Measurements from ENCODE around the gene LRCH1. TPM values are rescaled to one million over a fixed set of nuclear protein-coding genes. Genes with fewer than 3 reads are reported as not detected.

Gene LRCH1
- polyA plus RNA-seq, 1 donor: 20.7 TPM

DNA sequence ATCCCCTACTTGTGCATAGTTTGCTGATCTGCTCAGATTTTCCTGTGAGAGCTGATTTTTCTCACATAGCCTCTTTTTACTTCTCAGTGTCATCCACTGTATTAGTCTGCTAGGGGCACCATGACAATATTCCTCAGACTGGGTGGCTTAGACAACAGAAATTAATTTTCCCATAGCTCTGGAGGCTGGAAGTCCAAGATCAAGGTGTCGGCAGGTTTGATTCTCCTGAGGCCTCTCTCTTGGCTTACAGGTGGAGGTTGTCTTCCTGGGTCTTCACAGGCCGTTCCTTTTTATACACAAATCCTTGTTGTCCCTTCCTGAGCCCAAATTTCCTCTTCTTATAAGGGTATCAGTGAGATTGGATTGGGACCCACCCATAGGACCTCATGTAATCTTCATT lies 9.2 kb downstream of the LRCH1 start:
- DNase-seq: no peak

DNA sequence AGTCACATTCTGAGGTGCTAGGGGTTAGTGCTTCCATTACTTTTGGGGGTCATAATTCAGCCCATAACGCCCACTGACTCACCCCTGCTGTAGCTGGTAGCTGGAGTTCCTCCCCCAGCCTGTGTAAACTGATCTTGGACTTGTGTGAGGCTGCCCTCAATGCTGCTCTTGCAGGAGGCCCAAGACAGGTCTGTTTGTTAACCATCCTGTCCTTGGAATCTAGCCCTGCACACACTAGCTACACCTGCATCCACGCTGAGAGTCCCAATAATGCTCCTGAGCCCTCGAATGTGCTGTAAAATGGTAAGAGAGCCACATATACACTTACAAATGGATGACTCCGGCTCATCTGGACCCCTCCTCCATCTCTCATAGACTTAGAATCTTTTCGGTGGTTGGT lies 9.6 kb downstream of the LRCH1 start:
- DNase-seq: no peak

DNA sequence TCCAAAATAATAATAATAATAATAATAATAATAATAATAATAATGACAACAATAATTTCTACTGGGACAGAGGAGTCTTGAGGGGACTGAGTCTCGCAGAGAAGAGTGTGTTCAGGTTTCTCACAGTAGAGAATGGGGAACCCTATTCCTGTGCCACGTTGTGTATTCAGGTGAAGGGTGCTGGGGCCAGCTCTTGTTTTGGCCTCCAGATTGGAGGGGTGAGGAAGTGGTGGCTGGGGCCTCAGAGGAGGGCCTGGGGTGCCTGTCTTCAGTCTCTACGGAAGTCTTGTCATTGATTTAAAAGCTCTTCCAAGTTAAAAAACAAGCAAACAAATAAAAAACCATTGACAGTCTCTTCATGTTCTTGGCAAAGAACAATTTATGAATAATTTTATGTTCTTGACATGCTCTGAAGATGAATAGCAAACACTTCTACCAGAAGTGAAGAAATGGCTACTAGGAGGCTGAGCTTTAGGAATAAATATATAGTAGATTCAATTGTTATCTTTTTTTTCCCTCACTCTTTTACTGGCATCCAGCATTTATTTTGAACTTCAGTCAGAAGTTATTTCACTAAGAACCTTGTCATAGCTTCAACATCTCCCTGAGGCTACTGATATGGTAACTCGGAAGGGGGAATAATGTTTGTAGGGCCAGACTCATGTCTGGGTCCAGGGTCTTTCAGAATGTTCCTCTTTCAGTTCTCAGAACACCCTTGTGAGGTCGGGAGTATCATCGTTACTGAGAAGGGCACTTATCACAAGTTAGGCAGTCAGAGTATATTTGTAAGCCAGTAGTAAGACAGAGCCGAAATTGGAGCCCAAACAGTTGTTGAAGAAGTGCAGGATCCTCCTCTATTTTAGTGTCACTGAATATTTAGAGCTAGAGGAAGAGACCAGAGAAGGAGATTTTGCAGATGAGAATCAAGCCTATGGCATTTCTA lies 13.1 kb downstream of the LRCH1 start:
- DNase-seq: no peak

DNA sequence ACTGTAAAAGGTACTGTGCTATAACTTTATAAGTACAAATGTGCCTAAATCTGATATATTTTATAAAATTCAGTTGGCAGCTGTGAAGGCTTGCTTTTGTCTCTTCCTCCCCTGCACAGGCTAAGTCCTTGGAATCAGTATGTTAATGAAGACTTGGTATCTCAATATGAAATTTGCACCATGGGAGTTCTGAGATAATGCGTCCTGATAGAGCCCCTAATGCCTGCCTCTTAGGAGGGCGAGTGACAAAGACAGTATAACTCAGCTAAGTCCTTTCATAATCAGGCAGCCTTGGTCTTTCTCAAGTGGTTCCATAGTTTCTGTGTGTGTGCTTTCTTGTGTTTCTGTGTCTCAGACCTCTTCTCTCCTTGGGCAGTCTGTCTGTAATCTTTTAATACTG lies 14.7 kb downstream of the LRCH1 start:
- no peak for DNase-seq

DNA sequence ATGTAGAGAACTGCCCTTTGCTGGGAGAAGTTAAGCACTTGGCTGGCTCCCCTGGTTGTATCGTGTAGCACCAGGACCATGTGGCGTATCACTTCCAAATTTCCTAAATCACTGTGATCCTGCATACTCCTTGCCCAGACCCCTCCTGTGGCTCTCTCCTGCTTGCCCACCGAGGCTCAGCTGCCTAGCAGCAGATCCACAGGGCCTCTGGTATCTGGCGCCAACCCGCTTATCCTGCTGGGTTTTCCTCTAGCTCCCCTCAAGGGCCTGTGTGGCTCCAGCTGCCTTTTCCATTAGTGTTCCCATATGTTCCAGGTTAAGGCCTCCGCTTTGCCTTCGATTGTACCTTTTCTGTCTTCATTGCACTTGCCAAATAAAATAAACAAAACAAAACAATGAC lies 16.5 kb downstream of the LRCH1 start:
- no peak for DNase-seq

DNA sequence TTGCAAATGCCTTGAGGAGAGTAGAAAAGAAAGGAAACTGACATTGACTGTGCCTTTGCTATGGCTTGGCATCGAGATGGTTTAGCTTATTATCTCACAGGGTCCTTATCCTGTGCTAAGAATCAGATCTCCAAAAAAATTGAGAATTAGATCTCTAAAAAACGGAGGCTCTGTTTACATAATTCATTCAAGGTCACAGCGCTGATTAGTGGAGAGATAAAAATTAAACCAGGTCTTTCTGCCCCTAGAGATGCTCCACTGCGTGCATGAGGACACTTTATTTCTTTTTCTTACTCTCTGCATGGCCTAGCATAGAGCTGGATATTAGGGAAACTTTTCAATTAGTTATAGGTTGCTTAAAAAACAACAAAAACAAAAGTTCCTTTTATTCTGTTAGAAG lies 17.3 kb downstream of the LRCH1 start:
- no peak for DNase-seq

DNA sequence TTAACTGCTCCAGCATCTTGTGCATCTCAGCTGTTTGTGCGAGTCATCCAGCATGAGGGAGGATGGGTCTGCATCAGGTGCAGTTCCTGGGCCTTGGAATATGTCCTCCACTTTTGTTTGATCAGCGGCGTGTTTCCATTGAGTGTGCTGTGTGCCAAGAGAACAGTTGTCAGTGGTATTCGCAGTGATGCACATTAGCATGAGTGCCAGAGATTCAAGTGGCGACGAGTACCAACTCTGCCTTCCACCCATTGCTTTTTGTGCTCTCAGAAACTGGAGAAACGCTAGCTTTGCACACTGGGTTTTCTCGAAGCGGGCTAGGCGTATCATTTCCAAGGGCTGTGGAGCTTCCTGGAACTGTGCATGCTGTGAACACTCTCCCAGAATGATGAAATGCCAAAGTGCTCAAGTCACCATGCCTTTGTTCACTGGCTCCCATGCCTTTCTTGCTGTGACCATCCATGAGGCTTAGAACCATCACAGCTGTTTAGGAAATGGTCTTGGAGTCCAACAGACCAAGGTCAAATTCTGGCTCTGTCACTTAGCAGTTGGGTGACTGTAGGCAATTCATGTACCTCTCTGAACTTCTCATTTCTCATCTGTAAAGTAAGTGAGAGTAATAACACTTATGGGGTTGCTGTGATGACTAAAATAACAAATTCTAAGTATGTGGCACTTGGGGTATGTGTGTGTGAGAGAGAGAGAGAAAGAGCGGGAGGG lies 18.4 kb downstream of the LRCH1 start:
- DNase-seq: no peak

DNA sequence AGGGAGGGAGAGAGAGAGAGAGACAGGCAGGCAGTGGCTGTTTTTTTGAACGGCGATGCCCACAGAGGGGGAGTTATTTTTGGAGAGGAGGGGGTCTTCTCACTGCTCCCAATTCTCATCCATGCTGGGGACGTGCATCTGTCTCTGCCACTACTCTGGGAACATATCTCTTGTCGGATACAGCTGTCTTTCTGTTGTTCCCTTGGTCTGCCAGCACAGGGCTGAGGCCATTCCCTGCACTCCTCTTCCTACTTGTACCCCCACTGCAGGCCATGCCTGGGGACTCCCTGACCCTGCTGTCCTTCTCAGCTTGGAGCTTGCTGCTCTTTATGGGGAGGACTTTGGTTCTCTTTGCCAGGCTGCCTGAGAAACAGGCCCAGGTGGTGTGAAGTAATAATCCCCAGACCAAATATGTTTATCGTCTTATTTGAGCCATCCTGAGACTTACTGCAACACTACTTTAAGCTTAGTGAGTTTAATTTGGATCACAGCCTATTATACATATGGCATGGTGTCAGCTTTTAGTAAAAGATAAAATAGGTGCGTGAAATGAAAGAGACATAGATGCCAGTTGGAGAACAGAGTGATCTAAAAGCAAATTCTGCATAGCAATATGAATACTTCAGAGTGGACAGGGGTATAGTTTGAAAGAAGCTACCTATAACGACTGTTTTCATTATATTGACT lies 19.1 kb downstream of the LRCH1 start:
- DNase-seq: no peak

DNA sequence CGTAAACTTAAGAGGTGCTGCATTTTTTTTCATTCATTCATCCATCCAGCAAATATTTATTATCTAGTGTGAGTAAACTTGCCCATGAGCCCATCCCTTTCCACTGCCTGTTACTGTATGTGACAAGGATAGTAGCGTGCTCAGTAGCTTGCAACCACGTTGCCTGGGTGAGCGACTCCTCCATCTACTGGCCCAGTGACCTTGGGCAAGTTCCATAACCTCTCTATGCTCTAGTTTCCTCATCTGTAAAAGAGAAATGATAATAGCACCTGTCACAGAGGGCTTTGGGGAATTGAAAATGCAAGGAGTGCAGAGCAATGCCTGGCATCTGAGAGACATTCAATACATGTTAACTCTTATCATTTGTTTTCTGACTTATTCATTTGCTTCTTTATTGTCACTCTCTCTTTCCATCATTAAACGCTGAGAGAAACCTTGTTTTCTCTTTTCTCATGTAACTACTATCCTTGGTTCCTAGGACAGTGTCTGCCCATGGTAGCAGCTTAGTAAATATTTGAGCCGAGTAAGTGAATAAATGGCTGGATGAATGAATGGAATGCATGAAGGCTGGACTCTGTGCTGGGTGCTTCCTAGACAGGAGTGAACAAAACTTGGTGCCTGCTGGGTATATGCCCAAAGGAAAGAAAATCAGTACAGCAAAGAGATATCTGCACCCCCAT lies 19.9 kb downstream of the LRCH1 start:
- no peak for DNase-seq

DNA sequence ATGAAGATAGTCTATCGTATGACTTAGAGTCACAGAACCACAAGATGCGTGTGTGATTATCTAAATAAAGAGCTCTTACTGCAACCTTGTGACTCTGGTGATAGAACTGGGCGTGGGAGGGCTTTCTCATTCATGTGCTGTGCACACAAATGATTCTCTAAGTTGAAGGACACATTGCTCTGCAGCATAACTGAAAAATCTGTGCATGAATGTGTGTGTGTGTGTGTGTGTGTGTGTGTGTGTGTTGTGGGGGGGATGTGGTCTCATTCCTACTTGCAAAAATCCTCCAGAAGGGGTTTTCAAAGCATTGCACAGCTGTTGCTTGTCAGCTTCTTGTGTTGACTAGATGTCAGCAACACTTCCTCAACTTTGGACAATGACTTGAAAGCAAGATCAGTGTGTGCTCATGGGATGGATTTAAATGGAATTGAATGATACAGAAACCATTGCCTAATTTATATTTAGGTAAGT lies 22.4 kb downstream of the LRCH1 start:
- DNase-seq: no peak

DNA sequence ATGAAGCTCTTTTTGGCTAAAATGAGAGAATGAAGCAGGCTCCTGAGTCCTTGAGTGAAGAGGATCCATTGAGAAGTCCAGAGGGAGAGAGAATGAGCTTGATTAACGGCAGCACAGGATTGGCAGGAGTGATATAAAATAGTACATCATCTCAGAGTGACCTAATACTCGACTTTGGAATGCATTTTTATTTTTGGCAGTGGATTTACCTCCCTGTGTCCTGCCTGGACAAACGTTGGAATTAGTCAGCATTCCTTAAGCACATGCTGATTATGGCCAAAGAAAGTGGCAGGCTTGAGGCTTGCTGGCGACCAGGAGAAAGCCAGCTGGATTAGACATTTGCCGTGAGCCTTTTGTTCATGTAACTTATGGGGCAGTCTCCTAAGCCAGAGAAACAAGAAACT lies 22.9 kb downstream of the LRCH1 start:
- DNase-seq: peak; percentile 71

DNA sequence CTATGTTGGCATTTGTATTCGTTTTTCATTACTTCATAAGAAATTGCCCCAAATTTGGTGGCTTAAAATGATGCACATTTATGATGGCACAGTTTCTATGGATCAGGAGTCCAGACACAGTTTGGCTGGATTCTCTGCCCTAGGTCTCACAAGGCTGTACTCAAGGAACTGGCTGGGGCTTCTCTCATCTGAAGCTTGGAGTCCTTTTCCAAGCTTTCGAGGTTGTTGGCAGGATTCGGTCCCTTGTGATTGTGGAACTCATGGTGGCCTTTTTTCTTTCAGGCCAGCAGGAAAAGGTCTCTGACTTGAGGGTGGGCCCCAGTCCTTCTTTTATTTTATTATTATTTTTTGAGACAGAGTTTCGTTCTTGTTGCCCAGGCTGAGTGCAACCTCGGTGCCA lies 23.8 kb downstream of the LRCH1 start:
- no peak for DNase-seq

DNA sequence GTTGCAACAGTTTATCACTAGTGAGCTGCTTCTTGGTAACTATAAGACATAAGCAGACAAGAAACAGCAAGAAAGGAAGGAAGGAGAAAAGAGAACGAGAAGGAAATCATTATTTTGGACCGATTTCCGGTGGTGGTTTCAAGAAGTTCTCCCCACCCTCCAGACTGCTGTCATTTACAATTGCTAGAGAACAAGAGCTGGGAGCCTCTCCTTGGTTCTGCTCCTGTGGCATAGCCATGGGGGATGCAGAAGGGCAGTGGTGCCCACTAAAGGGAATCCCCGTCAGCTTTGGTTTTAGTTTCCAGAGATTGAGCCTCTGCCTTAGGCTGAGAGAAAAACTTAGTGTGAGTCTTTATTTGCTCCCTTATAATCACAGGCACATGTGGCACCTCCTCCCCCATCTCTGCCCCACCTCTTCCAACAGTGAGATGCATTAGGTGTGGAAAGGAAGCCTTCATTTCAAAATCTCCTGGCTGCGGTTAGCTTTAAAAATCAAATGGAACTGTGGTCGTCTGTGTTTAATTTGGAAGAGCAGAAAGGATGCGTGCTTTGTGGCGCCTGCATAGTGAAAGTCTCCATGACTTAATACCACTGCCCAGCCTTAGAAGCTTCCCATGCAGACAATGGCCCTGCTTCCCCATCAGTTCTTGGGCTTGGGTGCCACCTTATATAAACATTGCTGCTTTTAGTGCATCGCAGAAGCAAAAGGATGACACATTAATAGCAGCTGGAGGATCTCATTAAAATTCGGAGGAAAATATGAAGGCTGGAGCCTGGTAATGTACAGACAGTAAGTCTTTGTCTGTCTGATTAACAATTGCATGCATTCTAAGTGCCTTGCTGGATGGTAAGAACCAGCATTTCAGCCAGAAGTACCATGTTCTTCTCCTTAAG lies 25.0 kb downstream of the LRCH1 start:
- DNase-seq: no peak

DNA sequence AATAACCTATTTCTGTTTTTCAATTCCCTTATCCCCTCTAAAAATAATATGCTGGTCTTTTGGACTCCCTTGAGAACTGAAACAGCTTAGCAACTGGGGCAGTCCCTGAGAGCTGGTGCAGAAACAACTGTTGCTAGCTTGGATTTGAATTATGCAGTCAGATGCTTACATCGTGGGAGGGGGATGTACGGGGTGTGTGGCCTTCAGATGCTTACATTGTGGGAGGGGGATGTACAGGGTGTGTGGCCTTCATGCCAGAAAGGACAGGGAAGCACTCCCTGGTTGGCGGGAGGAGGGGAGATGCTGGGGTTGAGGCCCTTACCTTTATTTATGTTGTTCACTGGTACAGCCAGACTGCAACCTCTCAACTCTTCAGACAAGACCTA lies 25.6 kb downstream of the LRCH1 start:
- no peak for DNase-seq

DNA sequence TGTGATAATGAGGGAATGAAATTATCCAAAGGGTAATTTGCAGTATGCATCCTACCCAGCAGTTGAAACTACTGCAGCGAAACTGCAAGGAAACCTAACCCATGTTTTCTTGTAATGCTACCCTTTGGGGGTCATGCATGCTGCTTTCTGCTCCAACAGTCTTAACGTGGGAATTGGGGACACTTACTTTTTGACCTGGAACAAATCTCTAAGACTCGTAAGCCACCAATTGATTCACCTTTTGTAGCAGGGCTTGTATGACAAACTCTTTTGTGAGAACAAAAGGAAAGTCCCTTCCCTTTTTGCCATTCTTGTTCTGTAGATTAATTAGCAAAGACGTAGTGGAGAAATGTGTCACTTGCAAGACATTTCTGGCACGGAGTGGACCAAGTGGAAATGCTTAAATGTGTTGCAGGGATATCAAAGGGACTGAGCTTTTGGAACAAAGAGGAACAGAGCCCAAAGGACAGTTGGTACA lies 27.4 kb downstream of the LRCH1 start:
- no peak for DNase-seq

DNA sequence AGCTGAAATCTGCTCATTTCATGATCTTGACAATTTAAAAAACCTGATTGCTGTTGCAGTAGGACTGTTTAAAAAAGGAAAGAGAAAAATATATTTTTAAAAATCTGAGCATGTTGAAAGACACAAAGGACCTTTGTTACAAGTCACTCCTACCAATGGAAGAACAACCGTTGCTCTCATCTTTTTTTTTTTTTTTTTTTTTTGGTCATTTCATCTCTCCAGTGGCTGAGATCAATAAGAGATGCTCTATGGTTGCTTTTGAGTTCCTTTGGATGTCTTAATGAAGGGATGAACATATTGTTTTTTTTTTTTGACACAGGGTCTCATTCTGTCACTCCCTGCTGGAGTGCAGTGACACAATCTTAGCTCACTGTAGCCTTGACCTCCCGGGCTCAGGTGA lies 29.2 kb downstream of the LRCH1 start:
- DNase-seq: no peak

DNA sequence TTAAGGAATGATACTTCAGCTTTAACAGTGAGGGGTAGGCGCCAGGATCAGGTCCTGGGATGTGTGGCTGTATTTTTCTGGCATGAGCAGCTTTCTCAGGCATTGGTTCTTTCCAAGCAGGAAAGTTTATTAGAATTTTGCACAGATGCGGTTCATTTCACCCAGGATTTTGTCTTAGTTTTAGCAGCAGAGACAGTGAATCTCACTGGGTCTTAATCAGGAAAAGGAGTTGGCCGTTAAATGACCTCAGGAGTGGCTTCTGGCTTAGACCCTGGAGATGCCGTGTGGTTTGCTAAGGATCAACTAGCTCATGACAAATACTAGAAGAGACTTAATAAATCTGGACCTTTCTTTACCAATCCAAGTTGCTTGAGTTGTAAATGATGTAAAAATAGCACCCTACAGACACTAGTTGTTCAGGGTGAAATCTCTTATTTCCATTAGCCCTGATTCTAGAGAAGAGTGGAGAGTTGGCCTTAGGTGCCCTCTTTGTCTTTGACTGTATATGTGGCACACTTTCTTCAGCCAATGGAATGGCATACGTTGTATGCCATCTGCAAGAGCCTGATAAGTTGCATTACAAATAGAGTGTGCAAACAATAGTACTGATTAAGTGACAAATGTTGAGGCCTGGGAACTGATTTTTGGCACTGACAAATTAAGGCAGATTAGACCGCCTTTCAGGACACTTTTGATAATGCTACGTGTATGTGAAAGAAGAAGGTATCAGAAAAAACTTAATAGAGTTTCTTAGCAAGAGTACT lies 34.0 kb downstream of the LRCH1 start:
- no peak for DNase-seq

DNA sequence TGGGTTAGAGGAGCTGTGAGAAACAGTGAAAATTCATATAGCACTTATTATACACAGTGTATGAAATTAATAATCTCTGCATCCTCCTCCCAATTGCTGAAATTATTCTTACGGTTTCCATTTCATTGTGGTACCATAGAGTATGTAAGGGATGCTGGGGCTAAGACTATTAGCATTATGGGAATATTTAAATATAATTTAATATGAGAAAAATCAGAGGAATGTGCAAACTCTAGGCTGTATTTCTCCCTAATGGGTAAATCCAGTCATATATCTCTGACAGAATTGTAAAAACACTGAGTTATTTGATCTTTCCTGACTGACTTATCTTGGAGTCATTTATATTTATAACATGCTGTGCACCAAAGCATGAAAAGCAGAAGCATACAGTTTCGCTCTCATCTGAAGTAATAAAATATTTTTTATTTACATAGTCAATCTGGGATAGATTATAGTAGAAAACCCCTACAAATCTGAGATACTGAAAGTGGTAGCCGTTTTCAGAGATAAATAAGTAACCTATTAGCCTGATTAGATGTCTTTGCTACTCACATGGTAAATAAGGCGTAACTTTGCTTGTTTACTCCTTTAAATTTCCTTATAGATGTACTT lies 34.9 kb downstream of the LRCH1 start:
- no peak for DNase-seq

DNA sequence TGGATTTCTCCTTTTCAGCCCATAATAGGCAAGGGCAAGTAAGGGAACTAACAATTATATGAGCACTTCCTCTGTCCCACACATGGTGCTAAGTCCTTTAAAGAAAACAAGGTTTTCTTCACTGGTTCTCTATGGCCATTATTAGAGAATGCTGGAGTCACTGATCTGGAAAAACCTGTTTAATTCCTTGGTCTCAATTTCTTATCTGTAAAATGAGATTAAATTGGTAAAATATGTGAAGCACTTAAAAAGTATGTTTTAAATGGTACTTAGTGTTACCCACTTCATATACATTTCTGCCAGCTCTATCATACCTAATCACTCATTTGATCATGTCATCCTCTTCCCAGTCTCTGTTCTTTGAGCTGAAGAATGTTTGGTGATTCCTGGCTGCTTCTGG lies 39.4 kb downstream of the LRCH1 start:
- no peak for DNase-seq

DNA sequence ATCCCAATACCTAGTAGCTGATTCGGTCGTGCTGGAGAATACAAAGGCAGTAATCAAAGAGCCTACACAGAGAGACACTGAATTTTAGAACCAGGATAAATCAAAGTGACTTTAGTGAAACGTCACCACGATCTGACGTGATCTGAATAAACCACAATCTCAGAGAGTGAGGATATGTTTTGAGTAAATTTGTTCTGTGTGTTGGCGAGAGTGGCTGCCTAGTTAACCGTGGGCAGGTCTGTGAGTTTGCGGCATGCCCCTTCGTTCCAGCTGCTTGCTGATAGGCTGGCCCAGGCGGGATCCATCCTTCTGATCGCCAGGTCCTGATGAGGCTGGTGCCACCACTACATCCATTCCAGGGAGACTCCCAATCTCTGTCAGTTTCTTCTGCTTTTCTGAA lies 40.4 kb downstream of the LRCH1 start:
- no peak for DNase-seq
